HEK293T (cell line): ENCODE measurements around the gene MRPL45.

Source experiments
- ARNT ChIP-seq: fragments of 450-650 bp; IDR thresholded peaks from 2 replicates; pipeline ENCODE4 v1.6.1; 2017; ENCODE audit warnings: mild to moderate bottlenecking
- BHLHE40 ChIP-seq: fragments of 450-650 bp; IDR thresholded peaks from 2 replicates; pipeline ENCODE4 v1.6.1; 2016; ENCODE audit warnings: mild to moderate bottlenecking, moderate library complexity, borderline replicate concordance
- ELF4 ChIP-seq: fragments of 450-650 bp; IDR thresholded peaks from 2 replicates; pipeline ENCODE4 v1.6.1; 2017; ENCODE audit warnings: antibody characterized with exemption
- FOXK2 ChIP-seq: fragments of 450-650 bp; IDR thresholded peaks from 2 replicates; pipeline ENCODE4 v1.6.1; 2016; ENCODE audit warnings: mild to moderate bottlenecking
- FOXM1 ChIP-seq: fragments of 450-650 bp; IDR thresholded peaks from 2 replicates; pipeline ENCODE4 v1.6.1; 2017; ENCODE audit warnings: mild to moderate bottlenecking, borderline replicate concordance
- LEF1 ChIP-seq: fragments of 450-650 bp; IDR thresholded peaks from 2 replicates; pipeline ENCODE4 v1.6.1; 2017; ENCODE audit warnings: mild to moderate bottlenecking, borderline replicate concordance
- NFRKB ChIP-seq: fragments of 450-650 bp; IDR thresholded peaks from 2 replicates; pipeline ENCODE4 v1.6.1; 2016; ENCODE audit warnings: mild to moderate bottlenecking, moderate library complexity
- PKNOX1 ChIP-seq: fragments of 450-650 bp; IDR thresholded peaks from 2 replicates; pipeline ENCODE4 v1.6.1; 2016
- SP1 ChIP-seq: fragments of 450-650 bp; IDR thresholded peaks from 2 replicates; pipeline ENCODE4 v1.6.1; 2017
- SUZ12 ChIP-seq: fragments of 450-650 bp; IDR thresholded peaks from 2 replicates; pipeline ENCODE4 v1.6.1; 2016; ENCODE audit warnings: mild to moderate bottlenecking
- TARDBP ChIP-seq: fragments of 450-650 bp; IDR thresholded peaks from 2 replicates; pipeline ENCODE4 v1.6.1; 2016
- ZNF384 ChIP-seq: fragments of 450-650 bp; IDR thresholded peaks from 2 replicates; pipeline ENCODE4 v1.6.1; 2016

GRCh38 chr17:38322156-38322779 lies 25.3 kb downstream of the MRPL45 start:
- TF ChIP-seq FOXK2 (no peak), SP1 (no peak), TARDBP (no peak), BHLHE40 (no peak), ZNF384 (no peak), LEF1 (no peak), NFRKB (no peak), PKNOX1 (no peak), FOXM1 (no peak), SUZ12 (no peak), ARNT (no peak), ELF4 (no peak)
